ENCODE results near the gene INPP4B.

The INPP4B gene

GRCh38 chr4:142598132-142598531, 248.0 kb downstream of the INPP4B start:
- Histone ChIP-seq H3K9ac (ENCODE audit: low read length) (no peak overlapping the region), H2BK15ac (ENCODE audit: low read depth, poor library complexity, severe bottlenecking) (no peak overlapping the region), H2BK5ac (ENCODE audit: low read depth, low read length, poor library complexity, severe bottlenecking) (no peak overlapping the region), H2AK5ac (ENCODE audit: low read length, severe bottlenecking) (no peak overlapping the region), H3K4me1 (ENCODE audit: control insufficient read depth, insufficient read depth, low read depth, low read length) (no peaks in the 10 kb centered on the region), H3K14ac (ENCODE audit: low read length in 2 of 2) (no peak overlapping the region), H2BK120ac (ENCODE audit: low read depth, low read length) (no peak overlapping the region), H3K23ac (ENCODE audit: low read length in 2 of 2) (no peak overlapping the region), H2AFZ (ENCODE audit: low read depth, low read length) (no peak overlapping the region), H3K36me3 (ENCODE audit: control insufficient read depth in 1 of 2, insufficient read depth in 2 of 2, low read depth in 1 of 2, low read length in 2 of 2) (no peaks in the 10 kb centered on the region), H4K91ac (ENCODE audit: low read length) (no peak overlapping the region), H3K4me2 (ENCODE audit: low read length, poor library complexity, severe bottlenecking) (no peak overlapping the region), H3K4me3 (ENCODE audit: insufficient read depth in 1 of 2, low read depth in 1 of 2, low read length in 2 of 2) (no peak overlapping the region), H2BK12ac (ENCODE audit: low read length in 2 of 2) (no peak overlapping the region), H4K8ac (ENCODE audit: low read length) (no peak overlapping the region), H3K27ac (ENCODE audit: low read length, poor library complexity, severe bottlenecking) (no peak overlapping the region), H3K4ac (ENCODE audit: low read depth in 1 of 2, low read length in 2 of 2) (no peak overlapping the region), H3K27me3 (ENCODE audit: control insufficient read depth in 1 of 2, insufficient read depth in 1 of 2, low read length in 2 of 2) (no peaks in the 10 kb centered on the region), H3K79me1 (replicated peaks; ENCODE audit: low read length, poor library complexity, severe bottlenecking) (no peaks in the 10 kb centered on the region), H3K9me3 (ENCODE audit: control insufficient read depth, low read length) (peaks cover 11% of the 10 kb centered on the region), H3K18ac (ENCODE audit: low read depth in 1 of 2, low read length in 2 of 2) (no peak overlapping the region)
- no peak for DNase-seq

GRCh38 chr4:142596595-142596994, 249.5 kb downstream of the INPP4B start:
- H3K4ac ChIP-seq (ENCODE audit: low read depth in 1 of 2, low read length in 2 of 2), result no peak overlapping the region
- no peak overlapping the region for H4K91ac ChIP-seq (ENCODE audit: low read length)
- no peak overlapping the region for H2BK5ac ChIP-seq (ENCODE audit: low read depth, low read length, poor library complexity, severe bottlenecking)
- no peak overlapping the region for H3K27ac ChIP-seq (ENCODE audit: low read length, poor library complexity, severe bottlenecking)
- H4K8ac ChIP-seq (ENCODE audit: low read length), result no peak overlapping the region
- H3K27me3 ChIP-seq (ENCODE audit: control insufficient read depth in 1 of 2, insufficient read depth in 1 of 2, low read length in 2 of 2), result no peaks in the 10 kb centered on the region
- H3K9me3 ChIP-seq (ENCODE audit: control insufficient read depth, low read length), result peaks cover 3% of the 10 kb centered on the region
- no peak overlapping the region for H3K9ac ChIP-seq (ENCODE audit: low read length)
- no peak overlapping the region for H3K23ac ChIP-seq (ENCODE audit: low read length in 2 of 2)
- H2BK12ac ChIP-seq (ENCODE audit: low read length in 2 of 2), result no peak overlapping the region
- H3K14ac ChIP-seq (ENCODE audit: low read length in 2 of 2), result no peak overlapping the region
- no peak overlapping the region for H3K4me2 ChIP-seq (ENCODE audit: low read length, poor library complexity, severe bottlenecking)
- no peak overlapping the region for H2AFZ ChIP-seq (ENCODE audit: low read depth, low read length)
- H3K36me3 ChIP-seq (ENCODE audit: control insufficient read depth in 1 of 2, insufficient read depth in 2 of 2, low read depth in 1 of 2, low read length in 2 of 2), result no peaks in the 10 kb centered on the region
- no peak overlapping the region for H2AK5ac ChIP-seq (ENCODE audit: low read length, severe bottlenecking)
- 86% methylated on average over 1 of the region's 3 CpGs for WGBS
- no peak overlapping the region for H2BK120ac ChIP-seq (ENCODE audit: low read depth, low read length)
- no peaks in the 10 kb centered on the region for H3K79me1 ChIP-seq (replicated peaks; ENCODE audit: low read length, poor library complexity, severe bottlenecking)
- H2BK15ac ChIP-seq (ENCODE audit: low read depth, poor library complexity, severe bottlenecking), result no peak overlapping the region
- H3K4me3 ChIP-seq (ENCODE audit: insufficient read depth in 1 of 2, low read depth in 1 of 2, low read length in 2 of 2), result no peak overlapping the region
- no peaks in the 10 kb centered on the region for H3K4me1 ChIP-seq (ENCODE audit: control insufficient read depth, insufficient read depth, low read depth, low read length)
- no peak overlapping the region for H3K18ac ChIP-seq (ENCODE audit: low read depth in 1 of 2, low read length in 2 of 2)
- DNase-seq, result no peak

- no peak overlapping the region for H3K4me2 ChIP-seq (ENCODE audit: low read length, poor library complexity, severe bottlenecking)
- no peak overlapping the region for H2AFZ ChIP-seq (ENCODE audit: low read depth, low read length)
- no peak overlapping the region for H2BK120ac ChIP-seq (ENCODE audit: low read depth, low read length)
- H3K23ac ChIP-seq (ENCODE audit: low read length in 2 of 2), result no peak overlapping the region
- no peaks in the 10 kb centered on the region for H3K27me3 ChIP-seq (ENCODE audit: control insufficient read depth in 1 of 2, insufficient read depth in 1 of 2, low read length in 2 of 2)
- H4K91ac ChIP-seq (ENCODE audit: low read length), result no peak overlapping the region
- WGBS, result 100% methylated on average over 2 of the region's 2 CpGs
- H4K8ac ChIP-seq (ENCODE audit: low read length), result no peak overlapping the region
- H3K9me3 ChIP-seq (ENCODE audit: control insufficient read depth, low read length), result peaks cover 3% of the 10 kb centered on the region
- H3K14ac ChIP-seq (ENCODE audit: low read length in 2 of 2), result no peak overlapping the region
- no peak overlapping the region for H2AK5ac ChIP-seq (ENCODE audit: low read length, severe bottlenecking)
- no peak overlapping the region for H3K4me3 ChIP-seq (ENCODE audit: insufficient read depth in 1 of 2, low read depth in 1 of 2, low read length in 2 of 2)
- H2BK5ac ChIP-seq (ENCODE audit: low read depth, low read length, poor library complexity, severe bottlenecking), result no peak overlapping the region
- no peak overlapping the region for H3K18ac ChIP-seq (ENCODE audit: low read depth in 1 of 2, low read length in 2 of 2)
- no peaks in the 10 kb centered on the region for H3K79me1 ChIP-seq (replicated peaks; ENCODE audit: low read length, poor library complexity, severe bottlenecking)
- no peaks in the 10 kb centered on the region for H3K36me3 ChIP-seq (ENCODE audit: control insufficient read depth in 1 of 2, insufficient read depth in 2 of 2, low read depth in 1 of 2, low read length in 2 of 2)
- no peak overlapping the region for H3K27ac ChIP-seq (ENCODE audit: low read length, poor library complexity, severe bottlenecking)
- no peak for DNase-seq
- no peak overlapping the region for H3K4ac ChIP-seq (ENCODE audit: low read depth in 1 of 2, low read length in 2 of 2)
- H3K4me1 ChIP-seq (ENCODE audit: control insufficient read depth, insufficient read depth, low read depth, low read length), result no peaks in the 10 kb centered on the region
- H2BK12ac ChIP-seq (ENCODE audit: low read length in 2 of 2), result no peak overlapping the region
- no peak overlapping the region for H3K9ac ChIP-seq (ENCODE audit: low read length)
- H2BK15ac ChIP-seq (ENCODE audit: low read depth, poor library complexity, severe bottlenecking), result no peak overlapping the region
Observed at GRCh38 chr4:142596121-142596520, 250.0 kb downstream of the INPP4B start.

- Histone ChIP-seq H3K27me3 (ENCODE audit: control insufficient read depth in 1 of 2, insufficient read depth in 1 of 2, low read length in 2 of 2) (no peaks in the 10 kb centered on the region), H2BK5ac (ENCODE audit: low read depth, low read length, poor library complexity, severe bottlenecking) (no peak overlapping the region), H4K91ac (ENCODE audit: low read length) (no peak overlapping the region), H4K8ac (ENCODE audit: low read length) (no peak overlapping the region), H3K9me3 (ENCODE audit: control insufficient read depth, low read length) (peaks cover 3% of the 10 kb centered on the region), H3K27ac (ENCODE audit: low read length, poor library complexity, severe bottlenecking) (no peak overlapping the region), H2AK5ac (ENCODE audit: low read length, severe bottlenecking) (no peak overlapping the region), H3K14ac (ENCODE audit: low read length in 2 of 2) (no peak overlapping the region), H2BK12ac (ENCODE audit: low read length in 2 of 2) (no peak overlapping the region), H3K4me3 (ENCODE audit: insufficient read depth in 1 of 2, low read depth in 1 of 2, low read length in 2 of 2) (no peak overlapping the region), H3K9ac (ENCODE audit: low read length) (no peak overlapping the region), H3K36me3 (ENCODE audit: control insufficient read depth in 1 of 2, insufficient read depth in 2 of 2, low read depth in 1 of 2, low read length in 2 of 2) (no peaks in the 10 kb centered on the region), H3K4me1 (ENCODE audit: control insufficient read depth, insufficient read depth, low read depth, low read length) (no peaks in the 10 kb centered on the region), H2BK15ac (ENCODE audit: low read depth, poor library complexity, severe bottlenecking) (no peak overlapping the region), H3K23ac (ENCODE audit: low read length in 2 of 2) (no peak overlapping the region), H3K18ac (ENCODE audit: low read depth in 1 of 2, low read length in 2 of 2) (no peak overlapping the region), H3K4ac (ENCODE audit: low read depth in 1 of 2, low read length in 2 of 2) (no peak overlapping the region), H3K4me2 (ENCODE audit: low read length, poor library complexity, severe bottlenecking) (no peak overlapping the region), H2AFZ (ENCODE audit: low read depth, low read length) (no peak overlapping the region), H2BK120ac (ENCODE audit: low read depth, low read length) (no peak overlapping the region), H3K79me1 (replicated peaks; ENCODE audit: low read length, poor library complexity, severe bottlenecking) (no peaks in the 10 kb centered on the region)
- DNase-seq, result no peak
Observed at GRCh38 chr4:142595222-142595871, 250.8 kb downstream of the INPP4B start.

Data from mesenchymal stem cell (in vitro differentiated cells and primary cell).